RWPE2 (cell line): ENCODE measurements around the gene BLNK.

Experiments
- ATAC-seq: fragments of 200-7000 bp; cut with Tn5 transposase; 3 replicates; pipeline ENCODE4 v1.9.1; 2021; ENCODE audit warnings: low read depth
- DNase-seq: peaks from one replicate; pipeline ENCODE4 v3.0.0-alpha.2; 2020; ENCODE audit warnings: low spot score
- H3K27ac ChIP-seq: fragments of 450-650 bp; 2 replicates; pipeline ENCODE4 v1.5.1; 2017; ENCODE audit warnings: mild to moderate bottlenecking; ENCODE audit not compliant: poor library complexity, severe bottlenecking
- H3K27me3 ChIP-seq: fragments of 250-450 bp; sonication (Bioruptor Pico); 2 replicates; pipeline ENCODE4 v1.5.1; 2021; ENCODE audit warnings: mild to moderate bottlenecking, moderate library complexity; ENCODE audit not compliant: insufficient read depth, poor library complexity, severe bottlenecking
- H3K36me3 ChIP-seq: fragments of 250-450 bp; sonication (Bioruptor Pico); 2 replicates; pipeline ENCODE4 v1.5.1; 2020; ENCODE audit warnings: low read depth, mild to moderate bottlenecking, moderate library complexity
- H3K4me1 ChIP-seq: fragments of 250-450 bp; sonication (Bioruptor Pico); 2 replicates; pipeline ENCODE4 v1.5.1; 2021; ENCODE audit warnings: mild to moderate bottlenecking, moderate library complexity; ENCODE audit not compliant: insufficient read depth, poor library complexity, severe bottlenecking
- H3K4me3 ChIP-seq: fragments of 250-450 bp; sonication (Bioruptor Pico); 2 replicates; pipeline ENCODE4 v1.5.1; 2021; ENCODE audit warnings: mild to moderate bottlenecking, moderate library complexity; ENCODE audit not compliant: severe bottlenecking
- H3K9me3 ChIP-seq: fragments of 250-450 bp; sonication (Bioruptor Pico); 2 replicates; pipeline ENCODE4 v1.5.1; 2021; ENCODE audit warnings: mild to moderate bottlenecking, moderate library complexity; ENCODE audit not compliant: severe bottlenecking
- CTCF ChIP-seq: fragments of 450-650 bp; IDR thresholded peaks from one replicate; pipeline ENCODE4 v1.5.1; 2017; ENCODE audit warnings: mild to moderate bottlenecking, moderate library complexity; ENCODE audit not compliant: poor library complexity, severe bottlenecking

BLNK gene

GRCh38 chr10:96252730-96253129 is 18.6 kb downstream of the BLNK start:
- TF ChIP-seq CTCF = no peak
- Histone ChIP-seq H3K4me3 (no peak overlapping the region), H3K36me3 (no peaks in the 10 kb centered on the region)

GRCh38 chr10:96250349-96250748 is 21.0 kb downstream of the BLNK start:
- no peak for ATAC-seq
- no peaks in the 10 kb centered on the region for H3K27me3 ChIP-seq
- H3K4me1 ChIP-seq = no peaks in the 10 kb centered on the region
- H3K9me3 ChIP-seq = no peaks in the 10 kb centered on the region
- TF ChIP-seq CTCF = no peak
- H3K36me3 ChIP-seq = no peaks in the 10 kb centered on the region
- no peak overlapping the region for H3K27ac ChIP-seq
- H3K4me3 ChIP-seq = no peak overlapping the region
- DNase-seq = no peak

More at GRCh38 chr10:96252730-96253129, 18.6 kb downstream of the BLNK start:
- no peak overlapping the region for H3K27ac ChIP-seq
- no peaks in the 10 kb centered on the region for H3K27me3 ChIP-seq
- no peak for ATAC-seq
- H3K9me3 ChIP-seq = no peaks in the 10 kb centered on the region
- no peak for DNase-seq
- H3K4me1 ChIP-seq = no peaks in the 10 kb centered on the region

GRCh38 chr10:96249264-96249663 is 22.1 kb downstream of the BLNK start:
- no peak overlapping the region for H3K4me3 ChIP-seq
- no peaks in the 10 kb centered on the region for H3K4me1 ChIP-seq
- DNase-seq (no peak), ATAC-seq (no peak)
- H3K36me3 ChIP-seq = no peaks in the 10 kb centered on the region
- no peak overlapping the region for H3K27ac ChIP-seq
- H3K9me3 ChIP-seq = no peaks in the 10 kb centered on the region
- no peak for TF ChIP-seq CTCF
- H3K27me3 ChIP-seq = no peaks in the 10 kb centered on the region

GRCh38 chr10:96244354-96244753 is 27.0 kb downstream of the BLNK start:
- no peaks in the 10 kb centered on the region for H3K4me1 ChIP-seq
- H3K4me3 ChIP-seq = no peak overlapping the region
- H3K9me3 ChIP-seq = no peaks in the 10 kb centered on the region
- no peak overlapping the region for H3K27ac ChIP-seq
- H3K27me3 ChIP-seq = no peaks in the 10 kb centered on the region
- TF ChIP-seq CTCF = no peak
- no peaks in the 10 kb centered on the region for H3K36me3 ChIP-seq
- ATAC-seq (no peak), DNase-seq (no peak)

GRCh38 chr10:96243296-96243695 is 28.1 kb downstream of the BLNK start:
- Histone ChIP-seq H3K27me3 (no peaks in the 10 kb centered on the region), H3K36me3 (no peaks in the 10 kb centered on the region), H3K27ac (no peak overlapping the region), H3K4me1 (no peaks in the 10 kb centered on the region), H3K9me3 (no peaks in the 10 kb centered on the region), H3K4me3 (no peak overlapping the region)
- ATAC-seq = no peak
- DNase-seq = no peak
- TF ChIP-seq CTCF = no peak
